SK-N-SH (cell line): ENCODE results near the gene CCDC102A. TPM values are rescaled to one million over a fixed set of nuclear protein-coding genes. Genes with fewer than 3 reads are reported as not detected.

Experiments used
- CTCF ChIA-PET: fragments of 300-600, 350-600 bp; formaldehyde crosslinking; extraction: SDS; loops from one replicate; lab custom pipeline; 2021; lab: Yijun Ruan, JAX
- POLR2A ChIA-PET: fragments of 350-600 bp; sonication (Branson Sonifier 250); formaldehyde crosslinking; extraction: SDS; loops from one replicate; lab custom pipeline; 2020; ENCODE audit warnings: antibody characterized with exemption, inconsistent platforms; lab: Yijun Ruan, JAX
- DNase-seq: peaks from one replicate; pipeline ENCODE4 v3.0.0; 2012
- H2AFZ ChIP-seq: fragments of 200-600 bp; sonication (generic); 2 replicates; pipeline ENCODE4 v1.8.1; 2016; ENCODE audit warnings: antibody characterized with exemption, mild to moderate bottlenecking, low read depth
- H3F3A ChIP-seq: fragments of 200-600 bp; sonication (generic); replicated peaks from 2 replicates; pipeline ENCODE3; 2016; ENCODE audit warnings: antibody characterized with exemption, mild to moderate bottlenecking; ENCODE audit not compliant: insufficient read depth
- H3K27ac ChIP-seq, 2 experiments: fragments of 200-500 bp in 1 of 2; fragments of 200-600 bp in 1 of 2; sonication (Bioruptor generic) in 1 of 2; sonication (generic), shearing (Covaris generic) in 1 of 2; 2 replicates each; pipeline versions ENCODE4 v1.5.1 to v1.6.1; 2014 to 2016; ENCODE audit warnings: low read depth in 2 of 2, inconsistent platforms in 1 of 2, low read length in 1 of 2, mild to moderate bottlenecking in 1 of 2, mixed read lengths in 1 of 2
- H3K27me3 ChIP-seq: fragments of 200-600 bp; sonication (generic), shearing (Covaris generic); 2 replicates; pipeline ENCODE4 v1.6.1; 2016; ENCODE audit warnings: mixed run types; ENCODE audit not compliant: insufficient read depth
- H3K36me3 ChIP-seq, 2 experiments: fragments of 200-500 bp in 1 of 2; fragments of 200-600 bp in 1 of 2; sonication (Bioruptor generic) in 1 of 2; sonication (generic) in 1 of 2; replicated peaks in 1 of 2; 2 replicates each; pipeline versions ENCODE3 to v1.5.1; 2014 to 2016; ENCODE audit warnings: low read length in 1 of 2, mild to moderate bottlenecking in 1 of 2; ENCODE audit not compliant: insufficient read depth in 2 of 2, control insufficient read depth in 1 of 2
- H3K4me1 ChIP-seq, 2 experiments: fragments of 200-500 bp in 1 of 2; fragments of 200-600 bp in 1 of 2; sonication (Bioruptor generic) in 1 of 2; sonication (generic), shearing (Covaris generic) in 1 of 2; 2 replicates each; pipeline versions ENCODE4 v1.5.1 to v1.6.1; 2014 to 2016; ENCODE audit warnings: low read depth in 1 of 2, low read length in 1 of 2, mixed run types in 1 of 2; ENCODE audit not compliant: insufficient read depth in 2 of 2, control insufficient read depth in 1 of 2
- H3K4me2 ChIP-seq: fragments of 200-600 bp; sonication (generic), shearing (Covaris generic); 2 replicates; pipeline ENCODE4 v1.6.1; 2017; ENCODE audit warnings: mixed run types
- H3K4me3 ChIP-seq, 2 experiments: fragments of 200-500 bp in 1 of 2; fragments of 200-600 bp in 1 of 2; sonication (Bioruptor generic) in 1 of 2; sonication (generic), shearing (Covaris generic) in 1 of 2; 2 replicates each; pipeline versions ENCODE4 v1.5.1 to v1.8.1; 2014 to 2016; ENCODE audit warnings: low read depth in 2 of 2, inconsistent platforms in 1 of 2, low read length in 1 of 2, mild to moderate bottlenecking in 1 of 2, mixed read lengths in 1 of 2, moderate library complexity in 1 of 2
- H3K79me2 ChIP-seq: fragments of 200-600 bp; sonication (generic); 2 replicates; pipeline ENCODE4 v1.8.1; 2017; ENCODE audit warnings: mild to moderate bottlenecking; ENCODE audit not compliant: insufficient read depth
- H3K9ac ChIP-seq: fragments of 200-600 bp; sonication (generic); 2 replicates; pipeline ENCODE4 v1.6.1; 2017; ENCODE audit warnings: mixed run types
- H3K9me2 ChIP-seq: fragments of 200-600 bp; sonication (generic); 2 replicates; pipeline ENCODE4 v1.6.1; 2017; ENCODE audit warnings: mixed run types
- H3K9me3 ChIP-seq: fragments of 200-600 bp; sonication (generic); 2 replicates; pipeline ENCODE4 v1.6.1; 2017; ENCODE audit warnings: mixed run types, mild to moderate bottlenecking, moderate library complexity
- H4K20me1 ChIP-seq: fragments of 200-600 bp; sonication (generic); 2 replicates; pipeline ENCODE4 v1.6.1; 2017; ENCODE audit warnings: mild to moderate bottlenecking, mixed run types; ENCODE audit not compliant: insufficient read depth
- CHD2 ChIP-seq: fragments of 150-350 bp; IDR thresholded peaks from 2 replicates; pipeline ENCODE4 v1.6.1; 2018; ENCODE audit warnings: low read length; ENCODE audit not compliant: partially characterized antibody
- EP300 ChIP-seq, 2 experiments: IDR thresholded peaks; 2 replicates each; pipeline versions ENCODE4 v1.4.0 to v1.6.1; 2012; ENCODE audit warnings: borderline replicate concordance in 1 of 2, low read depth in 1 of 2, low read length in 1 of 2
- FOSL2 ChIP-seq: IDR thresholded peaks from 2 replicates; pipeline ENCODE4 v1.4.0; 2012; ENCODE audit warnings: low read depth, mild to moderate bottlenecking, moderate library complexity, borderline replicate concordance
- GABPA ChIP-seq: IDR thresholded peaks from 2 replicates; pipeline ENCODE4 v1.4.0; 2012; ENCODE audit warnings: low read depth, mild to moderate bottlenecking
- JUND ChIP-seq: IDR thresholded peaks from 2 replicates; pipeline ENCODE4 v1.4.0; 2012
- NFIC ChIP-seq: IDR thresholded peaks from 2 replicates; pipeline ENCODE4 v1.4.0; 2012; ENCODE audit warnings: borderline replicate concordance
- RXRA ChIP-seq: IDR thresholded peaks from 2 replicates; pipeline ENCODE4 v1.4.0; 2012; ENCODE audit warnings: low read depth, mild to moderate bottlenecking, borderline replicate concordance
- SIN3A ChIP-seq: IDR thresholded peaks from 2 replicates; pipeline ENCODE4 v1.6.1; 2012; ENCODE audit warnings: low read depth, mild to moderate bottlenecking, low read length, moderate library complexity, borderline replicate concordance
- WGBS: methylation state at CpG from one replicate; pipeline ENCODE4 v1.1.6; 2017; ENCODE audit warnings: low lambda C conversion rate; 5-methylcytosine and 5-hydroxymethylcytosine counted together
- polyA plus RNA-seq, 3 experiments: library from polyadenylated mRNA; depleted of rRNA; stranded (reverse); fragments of >200 nt; gene quantifications; 2 replicates each; pipeline ENCODE4 v1.2.3, GENCODE V29; 2012
- TF ChIP-seq, protein P1 (sequence below): IDR thresholded peaks from 2 replicates; pipeline ENCODE4 v1.6.1; 2012; ENCODE audit warnings: mild to moderate bottlenecking, low read depth, low read length, moderate library complexity
- TF ChIP-seq, protein P2 (sequence below): IDR thresholded peaks from 2 replicates; pipeline ENCODE4 v1.4.0; 2012; ENCODE audit warnings: low read depth, borderline replicate concordance
- TF ChIP-seq, protein P3 (sequence below): fragments of 200-600 bp; sonication (generic); IDR thresholded peaks from 2 replicates; pipeline ENCODE4 v1.6.1; 2017; ENCODE audit warnings: antibody characterized with exemption, mild to moderate bottlenecking, moderate library complexity
- TF ChIP-seq, protein P4 (sequence below): IDR thresholded peaks from 2 replicates; pipeline ENCODE4 v1.4.0; 2012; ENCODE audit warnings: low read depth, borderline replicate concordance

Gene CCDC102A
- polyA plus RNA-seq, 1 of the 3 experiments (the other 2 are of a cell fraction) = 26.2 TPM

DNA sequence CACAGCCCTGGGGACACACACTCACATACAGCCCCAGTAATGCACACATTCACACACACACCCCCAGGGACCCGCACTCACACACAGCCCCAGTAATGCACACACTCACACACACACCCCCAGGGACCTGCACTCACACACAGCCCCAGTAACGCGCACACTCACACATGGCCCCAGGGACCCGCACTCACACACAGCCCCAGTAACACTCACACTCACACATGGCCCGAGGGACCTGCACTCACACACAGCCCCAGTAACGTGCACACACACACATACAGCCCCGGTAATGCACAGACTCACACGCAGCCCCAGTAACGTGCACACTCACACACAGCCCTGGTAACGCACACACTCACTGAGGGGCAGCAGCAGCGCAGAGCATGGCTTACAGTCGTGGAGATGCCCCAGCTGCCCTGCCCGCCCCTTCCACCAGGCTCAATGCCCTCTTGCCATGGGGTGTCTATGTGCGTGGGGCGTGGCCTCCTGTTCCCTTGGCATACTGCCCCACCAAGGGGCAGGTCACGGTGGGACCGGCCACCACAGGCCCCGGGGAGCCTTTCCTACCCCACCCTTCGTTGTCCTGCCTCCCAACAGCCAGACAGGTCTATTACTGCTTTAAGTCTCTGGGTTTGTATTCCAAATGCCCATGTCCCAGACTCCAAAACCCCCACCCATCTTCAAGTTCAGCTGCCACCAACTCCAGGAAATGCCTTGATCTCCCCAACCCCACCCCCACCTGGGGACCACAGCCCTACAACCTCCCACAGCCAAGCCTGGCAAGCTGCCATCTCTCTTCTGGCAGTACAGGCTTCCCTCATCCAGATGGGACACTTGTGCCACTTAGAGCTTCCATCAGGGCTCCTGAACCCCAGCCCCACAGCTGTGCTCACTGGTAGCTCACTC lies 2.7 kb downstream of the CCDC102A start:
- H3K4me3 ChIP-seq = no peak overlapping the region
- WGBS = 91% methylated on average over 19 of the region's 19 CpGs
- TF ChIP-seq, protein P1, sequence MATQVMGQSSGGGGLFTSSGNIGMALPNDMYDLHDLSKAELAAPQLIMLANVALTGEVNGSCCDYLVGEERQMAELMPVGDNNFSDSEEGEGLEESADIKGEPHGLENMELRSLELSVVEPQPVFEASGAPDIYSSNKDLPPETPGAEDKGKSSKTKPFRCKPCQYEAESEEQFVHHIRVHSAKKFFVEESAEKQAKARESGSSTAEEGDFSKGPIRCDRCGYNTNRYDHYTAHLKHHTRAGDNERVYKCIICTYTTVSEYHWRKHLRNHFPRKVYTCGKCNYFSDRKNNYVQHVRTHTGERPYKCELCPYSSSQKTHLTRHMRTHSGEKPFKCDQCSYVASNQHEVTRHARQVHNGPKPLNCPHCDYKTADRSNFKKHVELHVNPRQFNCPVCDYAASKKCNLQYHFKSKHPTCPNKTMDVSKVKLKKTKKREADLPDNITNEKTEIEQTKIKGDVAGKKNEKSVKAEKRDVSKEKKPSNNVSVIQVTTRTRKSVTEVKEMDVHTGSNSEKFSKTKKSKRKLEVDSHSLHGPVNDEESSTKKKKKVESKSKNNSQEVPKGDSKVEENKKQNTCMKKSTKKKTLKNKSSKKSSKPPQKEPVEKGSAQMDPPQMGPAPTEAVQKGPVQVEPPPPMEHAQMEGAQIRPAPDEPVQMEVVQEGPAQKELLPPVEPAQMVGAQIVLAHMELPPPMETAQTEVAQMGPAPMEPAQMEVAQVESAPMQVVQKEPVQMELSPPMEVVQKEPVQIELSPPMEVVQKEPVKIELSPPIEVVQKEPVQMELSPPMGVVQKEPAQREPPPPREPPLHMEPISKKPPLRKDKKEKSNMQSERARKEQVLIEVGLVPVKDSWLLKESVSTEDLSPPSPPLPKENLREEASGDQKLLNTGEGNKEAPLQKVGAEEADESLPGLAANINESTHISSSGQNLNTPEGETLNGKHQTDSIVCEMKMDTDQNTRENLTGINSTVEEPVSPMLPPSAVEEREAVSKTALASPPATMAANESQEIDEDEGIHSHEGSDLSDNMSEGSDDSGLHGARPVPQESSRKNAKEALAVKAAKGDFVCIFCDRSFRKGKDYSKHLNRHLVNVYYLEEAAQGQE = no peak
- no peak for TF ChIP-seq FOSL2
- TF ChIP-seq NFIC = 0 out of 2 replicates have a peak, but pooled peaks have one; percentile 19
- peak; percentile 66 for DNase-seq
- no peaks in the 10 kb centered on the region for H4K20me1 ChIP-seq
- ChIA-PET CTCF (interaction anchor here (0.8 to 3.9 kb wide), 5 partner anchors 11 to 233 kb away, joined by 3 to 21 read pairs (median 3); no protein-coding TSS in a partner anchor), POLR2A (interaction anchor here (0.6 kb wide), 1 partner anchor 107 kb away, joined by 3 read pairs; no protein-coding TSS in a partner anchor)
- peaks cover 30 to 43% of the 10 kb centered on the region in 2 experiments; a peak in 3 of 4 replicates for H3K4me1 ChIP-seq
- no peaks in the 10 kb centered on the region for H3K9me3 ChIP-seq
- H3K4me2 ChIP-seq = peak overlapping the region; percentile 62; the same call in 1 of the 2 replicates
- H3F3A ChIP-seq = peaks cover 1% of the 10 kb centered on the region
- H3K79me2 ChIP-seq = peaks cover 9% of the 10 kb centered on the region; the same call in 1 of the 2 replicates
- no peak overlapping the region for H2AFZ ChIP-seq
- H3K27me3 ChIP-seq = no peaks in the 10 kb centered on the region
- H3K36me3 ChIP-seq = peaks cover 0 to 4% of the 10 kb centered on the region in 2 experiments
- peak overlapping the region in 1 of 2 experiments; percentile 5; a peak in 1 of 4 replicates for H3K27ac ChIP-seq
- H3K9me2 ChIP-seq = no peaks in the 10 kb centered on the region
- H3K9ac ChIP-seq = no peak overlapping the region

DNA sequence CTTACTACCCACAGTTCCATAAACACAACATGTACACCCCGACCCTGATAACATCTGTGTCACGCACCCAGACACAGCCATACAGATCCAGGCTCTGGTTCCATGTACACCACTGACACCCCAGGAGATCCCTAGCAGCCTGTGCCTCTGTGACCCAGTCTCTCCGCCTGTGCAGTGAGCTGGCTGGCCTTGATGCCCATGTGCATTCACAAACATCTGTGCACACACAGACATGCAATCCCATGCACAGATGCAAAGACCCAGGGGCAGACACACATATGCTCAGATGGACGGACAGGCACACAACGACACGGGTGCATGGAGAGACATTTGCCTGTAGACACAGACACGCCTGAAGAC lies 4.1 kb downstream of the CCDC102A start:
- CTCF ChIA-PET = interaction anchor here (1.0 to 3.9 kb wide), 4 partner anchors 10 to 114 kb away, joined by 3 to 21 read pairs (median 10); no protein-coding TSS in a partner anchor
- H3K9me3 ChIP-seq = no peaks in the 10 kb centered on the region
- WGBS = 89% methylated on average over 4 of the region's 7 CpGs
- no peaks in the 10 kb centered on the region for H3F3A ChIP-seq
- H3K27me3 ChIP-seq = no peaks in the 10 kb centered on the region
- no peak overlapping the region for H2AFZ ChIP-seq
- H3K4me3 ChIP-seq = no peak overlapping the region
- H3K4me1 ChIP-seq = peaks cover 30 to 43% of the 10 kb centered on the region in 2 experiments; a peak in 3 of 4 replicates
- no peak overlapping the region for H3K9ac ChIP-seq
- H3K27ac ChIP-seq = no peak overlapping the region
- peaks cover 9% of the 10 kb centered on the region; the same call in 1 of the 2 replicates for H3K79me2 ChIP-seq
- H3K9me2 ChIP-seq = no peaks in the 10 kb centered on the region
- H3K4me2 ChIP-seq = no peak overlapping the region
- TF ChIP-seq, protein P2, sequence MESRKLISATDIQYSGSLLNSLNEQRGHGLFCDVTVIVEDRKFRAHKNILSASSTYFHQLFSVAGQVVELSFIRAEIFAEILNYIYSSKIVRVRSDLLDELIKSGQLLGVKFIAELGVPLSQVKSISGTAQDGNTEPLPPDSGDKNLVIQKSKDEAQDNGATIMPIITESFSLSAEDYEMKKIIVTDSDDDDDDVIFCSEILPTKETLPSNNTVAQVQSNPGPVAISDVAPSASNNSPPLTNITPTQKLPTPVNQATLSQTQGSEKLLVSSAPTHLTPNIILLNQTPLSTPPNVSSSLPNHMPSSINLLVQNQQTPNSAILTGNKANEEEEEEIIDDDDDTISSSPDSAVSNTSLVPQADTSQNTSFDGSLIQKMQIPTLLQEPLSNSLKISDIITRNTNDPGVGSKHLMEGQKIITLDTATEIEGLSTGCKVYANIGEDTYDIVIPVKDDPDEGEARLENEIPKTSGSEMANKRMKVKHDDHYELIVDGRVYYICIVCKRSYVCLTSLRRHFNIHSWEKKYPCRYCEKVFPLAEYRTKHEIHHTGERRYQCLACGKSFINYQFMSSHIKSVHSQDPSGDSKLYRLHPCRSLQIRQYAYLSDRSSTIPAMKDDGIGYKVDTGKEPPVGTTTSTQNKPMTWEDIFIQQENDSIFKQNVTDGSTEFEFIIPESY = no peak
- TF ChIP-seq CHD2 (no peak), SIN3A (no peak), GABPA (no peak), JUND (no peak), RXRA (no peak), EP300 (IDR thresholded peaks at IDR 0.05; ENCODE audit: borderline replicate concordance in 1 of 2, low read depth in 1 of 2, low read length in 1 of 2) (no peak), NFIC (no peak)
- TF ChIP-seq, protein P3, sequence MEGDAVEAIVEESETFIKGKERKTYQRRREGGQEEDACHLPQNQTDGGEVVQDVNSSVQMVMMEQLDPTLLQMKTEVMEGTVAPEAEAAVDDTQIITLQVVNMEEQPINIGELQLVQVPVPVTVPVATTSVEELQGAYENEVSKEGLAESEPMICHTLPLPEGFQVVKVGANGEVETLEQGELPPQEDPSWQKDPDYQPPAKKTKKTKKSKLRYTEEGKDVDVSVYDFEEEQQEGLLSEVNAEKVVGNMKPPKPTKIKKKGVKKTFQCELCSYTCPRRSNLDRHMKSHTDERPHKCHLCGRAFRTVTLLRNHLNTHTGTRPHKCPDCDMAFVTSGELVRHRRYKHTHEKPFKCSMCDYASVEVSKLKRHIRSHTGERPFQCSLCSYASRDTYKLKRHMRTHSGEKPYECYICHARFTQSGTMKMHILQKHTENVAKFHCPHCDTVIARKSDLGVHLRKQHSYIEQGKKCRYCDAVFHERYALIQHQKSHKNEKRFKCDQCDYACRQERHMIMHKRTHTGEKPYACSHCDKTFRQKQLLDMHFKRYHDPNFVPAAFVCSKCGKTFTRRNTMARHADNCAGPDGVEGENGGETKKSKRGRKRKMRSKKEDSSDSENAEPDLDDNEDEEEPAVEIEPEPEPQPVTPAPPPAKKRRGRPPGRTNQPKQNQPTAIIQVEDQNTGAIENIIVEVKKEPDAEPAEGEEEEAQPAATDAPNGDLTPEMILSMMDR = no peak
- TF ChIP-seq, protein P4, sequence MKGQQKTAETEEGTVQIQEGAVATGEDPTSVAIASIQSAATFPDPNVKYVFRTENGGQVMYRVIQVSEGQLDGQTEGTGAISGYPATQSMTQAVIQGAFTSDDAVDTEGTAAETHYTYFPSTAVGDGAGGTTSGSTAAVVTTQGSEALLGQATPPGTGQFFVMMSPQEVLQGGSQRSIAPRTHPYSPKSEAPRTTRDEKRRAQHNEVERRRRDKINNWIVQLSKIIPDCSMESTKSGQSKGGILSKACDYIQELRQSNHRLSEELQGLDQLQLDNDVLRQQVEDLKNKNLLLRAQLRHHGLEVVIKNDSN = no peak
- POLR2A ChIA-PET = interaction anchor here (0.8 to 1.1 kb wide), 2 partner anchors 45 to 85 kb away, joined by 3 read pairs; partner anchors contain the start of genes CIAPIN1 and COQ9
- peaks cover 5 to 10% of the 10 kb centered on the region in 2 experiments for H3K36me3 ChIP-seq
- no peaks in the 10 kb centered on the region for H4K20me1 ChIP-seq
- DNase-seq = peak; percentile 45
